ENCODE results near the gene PCDHA1. TPM values are rescaled to one million over a fixed set of nuclear protein-coding genes. Genes with fewer than 3 reads are reported as not detected.

PCDHA1 gene
- total RNA-seq, 1 donor from 2014 or later, result not detected

DNA sequence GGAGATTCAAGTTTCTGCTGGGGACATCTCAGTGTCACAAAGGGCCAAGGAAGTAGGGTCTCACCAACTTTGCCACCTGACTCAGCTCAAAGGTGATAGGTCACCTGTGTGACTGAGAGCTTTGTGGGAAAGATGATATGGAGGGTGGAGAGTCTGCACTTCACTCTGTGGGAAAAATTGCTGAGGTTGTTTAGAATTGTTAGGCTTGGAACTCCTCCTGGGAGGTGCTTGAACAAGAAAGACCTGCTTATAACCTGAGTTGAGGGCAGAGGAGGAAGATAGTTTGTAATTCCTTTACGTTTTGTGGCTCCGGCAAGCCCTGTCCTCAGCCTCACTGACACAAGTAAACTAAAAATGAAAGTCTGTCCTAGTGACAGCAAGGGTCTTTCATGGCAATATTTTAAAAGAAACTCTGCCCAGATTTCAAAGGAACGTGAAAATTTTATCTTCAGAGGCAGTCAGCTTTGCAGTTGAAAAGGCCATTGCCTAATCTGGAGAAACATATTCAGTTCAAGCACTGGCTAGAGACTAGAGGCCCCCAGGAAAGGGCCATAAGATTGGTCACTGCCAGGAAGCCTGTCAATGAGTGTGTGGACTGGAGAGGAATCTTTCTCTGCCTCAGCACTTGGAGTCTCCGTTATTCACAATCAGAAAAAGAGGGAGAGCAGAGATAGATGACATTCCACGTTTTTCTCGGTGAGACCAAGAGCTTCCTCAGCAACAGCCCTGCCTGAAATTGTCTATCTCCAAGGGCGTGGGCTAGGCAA is 203.5 kb downstream of the PCDHA1 start:
- no peak overlapping the region for H3K27ac Mint-ChIP-seq (ENCODE audit: unreplicated experiment)
- H3K27me3 Mint-ChIP-seq (ENCODE audit: low read depth), result no peaks in the 10 kb centered on the region
- H3K36me3 Mint-ChIP-seq (ENCODE audit: low read depth), result peaks cover 3% of the 10 kb centered on the region
- H3K4me1 Mint-ChIP-seq, result peaks cover 45% of the 10 kb centered on the region
- no peak overlapping the region for H3K4me3 Mint-ChIP-seq
- peaks cover 3% of the 10 kb centered on the region for H3K9me3 Mint-ChIP-seq
- DNase-seq (ENCODE audit: low read depth, low spot score), result no peak
- TF ChIP-seq, protein P1, sequence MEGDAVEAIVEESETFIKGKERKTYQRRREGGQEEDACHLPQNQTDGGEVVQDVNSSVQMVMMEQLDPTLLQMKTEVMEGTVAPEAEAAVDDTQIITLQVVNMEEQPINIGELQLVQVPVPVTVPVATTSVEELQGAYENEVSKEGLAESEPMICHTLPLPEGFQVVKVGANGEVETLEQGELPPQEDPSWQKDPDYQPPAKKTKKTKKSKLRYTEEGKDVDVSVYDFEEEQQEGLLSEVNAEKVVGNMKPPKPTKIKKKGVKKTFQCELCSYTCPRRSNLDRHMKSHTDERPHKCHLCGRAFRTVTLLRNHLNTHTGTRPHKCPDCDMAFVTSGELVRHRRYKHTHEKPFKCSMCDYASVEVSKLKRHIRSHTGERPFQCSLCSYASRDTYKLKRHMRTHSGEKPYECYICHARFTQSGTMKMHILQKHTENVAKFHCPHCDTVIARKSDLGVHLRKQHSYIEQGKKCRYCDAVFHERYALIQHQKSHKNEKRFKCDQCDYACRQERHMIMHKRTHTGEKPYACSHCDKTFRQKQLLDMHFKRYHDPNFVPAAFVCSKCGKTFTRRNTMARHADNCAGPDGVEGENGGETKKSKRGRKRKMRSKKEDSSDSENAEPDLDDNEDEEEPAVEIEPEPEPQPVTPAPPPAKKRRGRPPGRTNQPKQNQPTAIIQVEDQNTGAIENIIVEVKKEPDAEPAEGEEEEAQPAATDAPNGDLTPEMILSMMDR (conservative IDR thresholded peaks at IDR 0.05), result no peak

DNA sequence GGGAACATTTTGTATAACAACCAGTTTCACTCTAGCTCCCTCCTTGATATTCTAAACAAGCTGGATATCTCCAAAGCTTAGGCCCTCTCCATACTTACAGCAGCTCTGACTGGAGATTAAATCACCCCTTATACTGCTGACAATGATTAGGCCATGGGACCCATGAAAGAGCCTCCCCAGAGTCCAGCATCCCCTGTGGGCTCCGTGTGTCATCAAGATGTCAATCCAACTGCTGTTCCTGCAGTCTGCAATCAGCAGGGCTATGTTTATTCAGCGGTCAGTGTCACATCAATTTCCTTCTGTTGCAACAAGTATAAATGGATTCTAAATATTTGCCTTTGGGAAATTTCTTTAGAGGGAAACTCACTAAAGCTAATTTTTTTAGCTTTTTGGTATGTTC is 206.9 kb downstream of the PCDHA1 start:
- TF ChIP-seq, protein P1 (conservative IDR thresholded peaks at IDR 0.05), result no peak
- Mint-ChIP-seq H3K27ac (ENCODE audit: unreplicated experiment) (no peak overlapping the region), H3K4me1 (peaks cover 27% of the 10 kb centered on the region), H3K36me3 (ENCODE audit: low read depth) (no peaks in the 10 kb centered on the region), H3K4me3 (no peak overlapping the region), H3K9me3 (no peaks in the 10 kb centered on the region), H3K27me3 (ENCODE audit: low read depth) (no peaks in the 10 kb centered on the region)
- DNase-seq (ENCODE audit: low read depth, low spot score), result no peak

DNA sequence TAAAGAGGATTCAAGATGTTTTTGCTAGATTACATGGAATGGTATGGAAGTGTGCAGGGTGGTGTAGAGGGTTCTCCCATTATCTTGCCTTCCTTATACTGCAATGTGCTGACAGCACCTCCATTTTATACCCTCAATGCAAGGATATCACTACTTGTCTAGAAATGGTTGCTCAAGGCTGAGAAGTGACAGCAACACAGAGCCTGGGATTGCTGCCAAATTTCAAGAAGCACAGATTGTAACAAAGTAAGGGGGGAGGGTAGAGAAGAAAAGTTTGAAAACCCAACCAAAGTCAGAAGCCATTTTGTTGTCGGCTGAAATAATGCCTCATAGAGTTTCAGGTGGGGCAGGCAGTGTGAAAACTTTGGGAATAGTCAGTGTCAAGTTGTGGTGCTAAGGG is 210.1 kb downstream of the PCDHA1 start:
- H3K27ac Mint-ChIP-seq (ENCODE audit: unreplicated experiment), result no peak overlapping the region
- H3K27me3 Mint-ChIP-seq (ENCODE audit: low read depth), result no peaks in the 10 kb centered on the region
- H3K4me1 Mint-ChIP-seq, result peaks cover 16% of the 10 kb centered on the region
- H3K4me3 Mint-ChIP-seq, result no peak overlapping the region
- no peaks in the 10 kb centered on the region for H3K36me3 Mint-ChIP-seq (ENCODE audit: low read depth)
- H3K9me3 Mint-ChIP-seq, result no peaks in the 10 kb centered on the region
- TF ChIP-seq, protein P1 (conservative IDR thresholded peaks at IDR 0.05), result no peak
- no peak for DNase-seq (ENCODE audit: low read depth, low spot score)

DNA sequence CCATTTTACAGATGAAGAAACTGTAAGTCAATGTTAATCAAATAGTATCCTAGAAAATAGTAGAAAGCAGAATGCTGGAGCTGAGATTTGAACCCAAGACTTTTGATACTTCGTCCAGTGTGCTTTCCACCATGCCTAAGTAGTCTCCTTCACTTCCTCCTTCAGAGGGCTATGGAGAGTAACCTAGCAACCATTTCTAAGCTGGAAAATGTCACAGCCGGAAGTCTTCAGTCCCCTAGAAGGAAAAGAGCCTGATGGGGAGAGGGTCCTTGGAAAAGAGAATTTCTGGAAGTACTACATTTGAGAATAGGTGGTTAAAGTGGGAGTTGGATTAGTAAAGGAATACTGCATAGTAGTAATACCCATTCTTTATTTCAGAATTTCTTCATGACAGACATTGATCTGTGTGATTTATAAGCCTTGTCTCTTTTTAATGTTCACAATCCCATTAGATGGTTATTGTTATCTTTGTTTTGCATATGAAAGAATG is 213.0 kb downstream of the PCDHA1 start:
- TF ChIP-seq, protein P1 (conservative IDR thresholded peaks at IDR 0.05), result no peak
- Mint-ChIP-seq H3K36me3 (ENCODE audit: low read depth) (no peaks in the 10 kb centered on the region), H3K27me3 (ENCODE audit: low read depth) (no peaks in the 10 kb centered on the region), H3K4me3 (peak overlapping the region; percentile 52), H3K4me1 (peaks cover 41% of the 10 kb centered on the region), H3K9me3 (no peaks in the 10 kb centered on the region), H3K27ac (ENCODE audit: unreplicated experiment) (no peak overlapping the region)
- DNase-seq (ENCODE audit: low read depth, low spot score), result no peak

DNA sequence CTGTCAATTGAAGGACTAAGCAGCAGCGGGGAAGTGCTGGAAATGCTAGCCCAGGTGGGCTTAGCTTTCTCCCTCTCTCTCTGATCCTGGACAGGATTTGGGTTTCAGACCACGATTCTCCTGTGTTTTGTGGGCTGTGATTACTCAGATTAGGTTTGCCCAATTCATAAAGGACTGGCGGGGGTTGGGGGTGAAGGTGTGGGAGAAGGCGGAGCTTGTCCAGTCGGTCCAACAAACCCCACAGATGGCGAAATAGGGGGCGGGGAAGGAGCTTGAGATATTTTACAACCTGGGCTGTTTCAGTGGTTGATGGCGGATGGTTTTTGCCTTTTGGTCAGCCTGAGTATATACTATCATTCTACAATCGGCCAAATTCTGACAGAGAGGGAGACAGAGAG is 215.5 kb downstream of the PCDHA1 start:
- Mint-ChIP-seq H3K4me3 (peak overlapping the region; percentile 89), H3K9me3 (no peaks in the 10 kb centered on the region), H3K27ac (ENCODE audit: unreplicated experiment) (peak overlapping the region; percentile 95), H3K4me1 (peaks cover 47% of the 10 kb centered on the region), H3K27me3 (ENCODE audit: low read depth) (no peaks in the 10 kb centered on the region), H3K36me3 (ENCODE audit: low read depth) (peaks cover 3% of the 10 kb centered on the region)
- no peak for DNase-seq (ENCODE audit: low read depth, low spot score)
- TF ChIP-seq, protein P1 (conservative IDR thresholded peaks at IDR 0.05), result no peak

Data from neural crest cell (in vitro differentiated cells).